ENCODE results near the gene FRMD3.

Gene FRMD3

DNA sequence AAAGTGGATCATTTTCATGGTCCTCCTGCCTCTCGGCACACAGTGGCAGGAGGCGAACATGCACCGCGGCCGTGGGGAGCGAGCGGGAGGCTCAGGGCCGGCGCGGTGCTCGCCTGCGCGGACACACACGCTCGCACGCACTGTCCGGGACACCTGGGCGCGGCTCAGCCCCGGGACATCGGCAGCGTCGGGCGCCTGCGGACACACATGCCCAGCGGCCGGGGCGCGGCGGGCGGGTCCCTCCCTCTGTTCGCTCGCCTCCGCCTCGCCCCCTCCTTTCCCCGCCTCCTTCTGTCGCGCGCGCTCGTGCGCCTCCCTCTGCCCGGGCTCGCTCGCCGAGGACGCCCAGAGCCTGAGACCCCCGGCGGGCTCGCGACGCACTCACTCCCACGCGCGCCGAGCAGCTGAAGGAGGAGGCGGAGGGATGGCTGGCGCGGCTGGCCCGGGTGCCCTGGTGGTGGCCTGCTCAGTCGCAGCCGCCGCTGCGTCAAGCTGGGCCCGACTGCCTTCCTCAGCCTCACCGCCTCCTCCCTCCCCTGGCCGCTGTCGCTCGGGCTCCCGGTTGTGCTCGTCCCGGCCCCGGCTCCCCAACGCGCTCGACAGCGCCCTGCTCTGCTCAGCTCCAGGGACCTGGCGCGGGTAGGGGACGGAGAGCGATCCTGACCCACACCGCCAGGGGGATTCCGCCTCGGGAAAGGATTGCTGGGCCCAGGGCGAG, at the start of gene FRMD3:
FRMD3 (minus strand) TSS at position 230 of the 718 bp plus-strand sequence; CDS start at position 60, 170 bp downstream.
- Mint-ChIP-seq H3K27me3 (peaks cover 47 to 48% of the 10 kb centered on the region in 2 donors), H3K9me3 (no peaks in the 10 kb centered on the region), H3K4me1 (peaks cover 4 to 8% of the 10 kb centered on the region in 2 donors), H3K36me3 (peaks cover 1 to 3% of the 10 kb centered on the region in 2 donors), H3K4me3 (peak within 1 kb of the TSS; percentile 70 to 80), H3K27ac (no peak within 1 kb of the TSS)
- ATAC-seq (replicated peaks) (peak; percentile 76 to 81), DNase-seq (no peak)

DNA sequence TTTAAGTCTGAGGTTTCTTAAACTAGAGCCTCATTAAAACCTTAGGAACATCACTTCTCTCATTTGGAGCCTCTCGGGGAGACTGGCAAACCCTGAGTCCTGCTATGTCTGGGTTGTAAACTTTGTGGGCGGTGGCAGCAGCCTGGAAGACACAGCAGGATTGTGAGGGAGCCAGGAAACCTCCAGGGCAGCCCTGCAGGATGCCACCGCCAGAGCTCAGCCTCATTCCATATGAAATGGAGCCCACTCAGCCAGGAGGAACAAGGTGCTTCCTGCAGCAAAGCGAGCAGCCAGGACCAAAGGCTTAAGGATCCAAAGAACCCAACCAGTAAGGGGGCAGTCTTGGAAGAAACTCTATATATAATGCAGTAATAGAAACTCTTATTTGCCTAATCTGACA, 46.8 kb upstream of the FRMD3 start:
- ATAC-seq (replicated peaks), result no peak
- Mint-ChIP-seq H3K36me3 (peaks cover 9 to 21% of the 10 kb centered on the region in 2 donors), H3K4me1 (peaks cover 0 to 3% of the 10 kb centered on the region in 2 donors)

DNA sequence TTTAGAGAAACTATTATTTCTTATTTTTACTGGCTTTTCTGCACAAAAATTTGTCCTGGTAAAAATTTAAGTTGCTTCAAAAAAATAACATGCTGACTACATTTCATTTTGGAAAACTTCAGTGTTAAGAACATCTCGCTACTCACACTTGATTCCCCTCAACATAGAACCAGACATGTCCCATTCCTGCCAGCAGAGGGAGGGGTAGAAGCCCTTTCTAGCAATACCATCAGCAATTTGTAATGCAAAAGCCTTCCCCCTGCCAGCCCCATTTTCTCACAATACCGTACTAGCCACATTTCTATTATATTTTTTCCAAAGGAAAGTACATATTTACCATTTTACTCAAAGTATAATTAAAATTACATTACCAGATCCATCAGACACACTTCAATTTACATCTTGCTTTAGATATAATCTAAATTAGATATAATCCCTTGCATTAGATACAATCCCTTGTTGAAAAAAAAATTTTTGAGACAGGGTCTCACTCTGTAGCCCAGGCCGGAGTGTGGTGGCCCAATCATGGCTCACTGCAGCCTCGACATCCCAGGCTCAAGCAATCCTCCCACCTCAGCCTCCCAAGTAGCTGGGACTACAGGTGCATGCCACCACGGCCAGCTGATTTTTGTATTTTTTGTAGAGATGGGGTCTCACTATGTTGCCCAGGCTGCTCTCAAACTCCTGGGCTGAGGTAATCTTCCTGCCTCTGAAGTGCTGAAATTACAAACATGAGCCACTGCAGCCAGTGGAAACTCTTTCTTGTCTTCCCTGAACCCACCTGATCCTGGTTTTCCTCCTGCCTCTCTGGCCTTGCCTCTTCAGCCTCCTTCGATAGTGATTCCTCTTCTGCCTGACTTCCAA, 45.2 kb upstream of the FRMD3 start:
- H3K36me3 Mint-ChIP-seq, result peaks cover 16 to 32% of the 10 kb centered on the region in 2 donors
- H3K27ac Mint-ChIP-seq, result peak overlapping the region; percentile 59
- ATAC-seq (replicated peaks) (peak; percentile 69 to 75), DNase-seq (no peak)
- no peaks in the 10 kb centered on the region for H3K27me3 Mint-ChIP-seq
- H3K4me3 Mint-ChIP-seq, result no peak overlapping the region
- H3K9me3 Mint-ChIP-seq, result peaks cover 6 to 8% of the 10 kb centered on the region in 2 donors
- H3K4me1 Mint-ChIP-seq, result peaks cover 0 to 3% of the 10 kb centered on the region in 2 donors

More for the DNA sequence above, 46.8 kb upstream of the FRMD3 start:
- Mint-ChIP-seq H3K27me3 (no peaks in the 10 kb centered on the region), H3K4me3 (no peak overlapping the region), H3K9me3 (peaks cover 0 to 3% of the 10 kb centered on the region in 2 donors), H3K27ac (no peak overlapping the region)
- DNase-seq, result no peak

DNA sequence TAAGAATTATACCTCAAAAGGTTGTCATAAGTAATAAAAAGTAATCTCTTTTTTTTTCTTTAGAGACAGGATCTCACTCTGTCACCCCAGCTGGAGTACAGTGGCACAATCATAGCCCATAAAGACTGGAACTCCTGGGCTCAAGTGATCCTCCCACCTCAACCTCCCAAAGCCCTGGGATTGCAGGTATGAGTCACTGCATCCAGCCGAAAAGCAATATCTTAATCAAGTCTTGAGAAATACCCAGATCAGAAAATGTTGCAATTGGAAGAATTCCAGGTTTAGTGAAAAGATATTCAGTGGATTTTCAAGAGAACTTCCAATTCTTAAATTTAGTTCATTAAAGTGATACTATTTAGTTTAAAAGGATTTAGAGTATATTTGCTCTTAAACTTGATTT, 43.8 kb upstream of the FRMD3 start:
- Mint-ChIP-seq H3K4me3 (no peak overlapping the region), H3K27ac (no peak overlapping the region), H3K36me3 (peaks cover 20 to 42% of the 10 kb centered on the region in 2 donors), H3K9me3 (peaks cover 11 to 13% of the 10 kb centered on the region in 2 donors), H3K4me1 (peaks cover 0 to 3% of the 10 kb centered on the region in 2 donors), H3K27me3 (no peaks in the 10 kb centered on the region)
- ATAC-seq (replicated peaks) (no peak), DNase-seq (no peak)

DNA sequence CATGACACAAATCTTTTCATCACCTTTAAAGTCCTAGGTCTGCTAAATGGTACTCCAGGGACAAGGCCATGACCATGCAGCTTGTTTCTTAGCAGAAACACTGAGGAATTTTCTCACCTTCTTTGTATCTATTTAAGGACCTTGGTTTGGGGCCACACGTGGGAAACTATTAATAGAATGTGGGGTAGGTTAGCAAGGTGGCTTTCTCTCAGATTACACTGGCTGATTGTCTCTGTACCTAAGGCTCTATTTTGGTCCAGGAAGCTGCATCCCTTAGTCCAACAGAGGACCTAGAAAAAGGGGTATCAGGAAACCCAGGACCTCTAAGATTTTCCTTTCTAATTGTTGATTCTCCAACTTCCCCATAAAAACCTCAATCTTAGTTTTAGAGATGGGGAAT, 36.3 kb upstream of the FRMD3 start:
- ATAC-seq (replicated peaks), result no peak
- Mint-ChIP-seq H3K9me3 (peaks cover 10 to 11% of the 10 kb centered on the region in 2 donors), H3K27ac (no peak overlapping the region), H3K27me3 (no peaks in the 10 kb centered on the region), H3K4me3 (no peak overlapping the region), H3K36me3 (peaks cover 10 to 21% of the 10 kb centered on the region in 2 donors), H3K4me1 (peaks cover 0 to under 1% of the 10 kb centered on the region in 2 donors)
- no peak for DNase-seq

DNA sequence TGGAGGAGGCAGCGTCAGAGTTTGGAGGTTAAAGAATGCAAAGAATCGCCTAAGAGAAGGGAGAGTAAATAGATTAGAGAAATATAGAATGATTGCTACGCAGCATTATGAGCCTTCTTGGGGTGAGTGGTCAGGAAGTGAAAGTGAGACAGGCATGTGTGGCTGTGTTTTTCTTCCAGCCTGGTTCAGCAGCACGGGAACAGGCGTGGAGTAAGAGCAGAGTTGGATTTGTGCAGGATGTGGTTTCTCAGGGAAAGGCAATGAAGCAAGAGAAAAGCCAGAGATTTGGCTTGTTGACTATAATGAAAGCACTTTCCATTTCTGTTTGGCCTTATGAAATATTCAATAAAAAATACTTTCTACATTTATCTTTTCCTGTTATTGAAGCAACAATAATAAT, 34.3 kb upstream of the FRMD3 start:
- no peak overlapping the region for H3K27ac Mint-ChIP-seq
- no peak for DNase-seq
- ATAC-seq (replicated peaks), result no peak
- H3K36me3 Mint-ChIP-seq, result peaks cover 4 to 10% of the 10 kb centered on the region in 2 donors
- H3K27me3 Mint-ChIP-seq, result no peaks in the 10 kb centered on the region
- H3K9me3 Mint-ChIP-seq, result peaks cover 3 to 4% of the 10 kb centered on the region in 2 donors
- no peak overlapping the region for H3K4me3 Mint-ChIP-seq
- H3K4me1 Mint-ChIP-seq, result peaks cover 0 to 6% of the 10 kb centered on the region in 2 donors

DNA sequence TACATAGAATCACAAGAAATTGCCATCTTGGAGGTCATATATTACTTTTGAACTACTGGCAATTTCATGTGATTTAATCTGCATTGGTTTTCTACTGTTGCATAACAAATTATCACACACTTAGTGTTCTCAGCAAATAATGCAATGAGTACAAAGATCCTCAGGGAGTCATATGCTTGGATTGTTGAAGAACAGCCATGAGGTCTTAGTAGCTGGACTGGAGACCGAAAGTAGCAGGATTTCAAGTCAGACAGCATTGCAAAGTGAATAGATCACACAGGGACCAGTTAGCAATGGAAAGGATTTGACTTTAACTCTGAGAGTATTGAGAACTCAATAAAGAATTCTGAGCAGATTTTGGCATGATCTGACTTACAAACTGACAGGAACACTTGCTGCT, 32.2 kb upstream of the FRMD3 start:
- Mint-ChIP-seq H3K9me3 (peaks cover 0 to 8% of the 10 kb centered on the region in 2 donors), H3K4me3 (no peak overlapping the region), H3K27me3 (no peaks in the 10 kb centered on the region), H3K36me3 (peaks cover 5 to 7% of the 10 kb centered on the region in 2 donors), H3K4me1 (peaks cover 0 to 6% of the 10 kb centered on the region in 2 donors), H3K27ac (no peak overlapping the region)
- DNase-seq (no peak), ATAC-seq (replicated peaks) (no peak)

DNA sequence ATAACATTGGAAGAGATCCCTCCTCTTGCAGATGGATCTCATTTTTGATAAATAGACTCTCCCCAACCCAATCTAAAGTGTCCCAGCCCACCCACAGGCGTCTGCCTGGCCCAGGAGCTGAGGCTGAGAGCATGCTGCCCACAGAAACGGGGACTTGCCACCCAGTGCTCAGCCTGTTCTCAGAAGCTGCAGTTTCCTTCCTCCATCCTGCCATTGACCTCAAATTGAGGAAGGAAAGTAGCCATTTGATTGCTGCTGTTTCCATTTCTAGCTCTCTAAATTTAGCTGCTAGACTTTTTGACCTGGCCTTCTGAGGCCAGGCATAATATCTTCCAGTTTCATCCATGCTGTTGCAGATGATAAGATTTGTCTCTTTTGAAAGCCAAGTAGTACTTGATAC, 31.1 kb upstream of the FRMD3 start:
- H3K4me1 Mint-ChIP-seq, result peaks cover 0 to 6% of the 10 kb centered on the region in 2 donors
- no peak overlapping the region for H3K27ac Mint-ChIP-seq
- H3K27me3 Mint-ChIP-seq, result no peaks in the 10 kb centered on the region
- H3K36me3 Mint-ChIP-seq, result peaks cover 5 to 7% of the 10 kb centered on the region in 2 donors
- H3K4me3 Mint-ChIP-seq, result no peak overlapping the region
- H3K9me3 Mint-ChIP-seq, result peaks cover 0 to 8% of the 10 kb centered on the region in 2 donors
- ATAC-seq (replicated peaks) (peak; percentile 68 to 77), DNase-seq (no peak)

DNA sequence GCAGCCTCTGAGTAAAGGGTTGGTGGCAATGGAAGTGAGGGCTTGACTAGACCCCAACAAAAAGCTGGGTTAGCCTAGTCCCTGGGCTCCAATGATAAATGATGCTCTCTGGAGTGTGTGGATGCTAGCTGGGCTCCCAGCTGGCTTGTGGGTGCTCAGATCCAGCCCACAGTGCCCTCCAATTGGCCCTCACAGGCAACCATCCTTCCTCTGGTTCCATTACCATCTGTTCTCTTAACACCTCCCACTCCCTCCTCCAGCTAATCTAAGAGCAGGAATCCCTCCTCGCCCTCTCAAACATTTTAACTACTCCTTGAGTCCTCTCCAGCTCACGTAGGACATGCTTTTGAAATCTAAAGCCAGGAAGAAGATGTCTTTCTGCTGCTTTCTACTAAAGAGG, 25.2 kb upstream of the FRMD3 start:
- Mint-ChIP-seq H3K27me3 (no peaks in the 10 kb centered on the region), H3K4me3 (no peak overlapping the region), H3K4me1 (no peaks in the 10 kb centered on the region), H3K27ac (no peak overlapping the region), H3K36me3 (peaks cover 4 to 5% of the 10 kb centered on the region in 2 donors), H3K9me3 (peaks cover 0 to 8% of the 10 kb centered on the region in 2 donors)
- DNase-seq (no peak), ATAC-seq (replicated peaks) (no peak)

DNA sequence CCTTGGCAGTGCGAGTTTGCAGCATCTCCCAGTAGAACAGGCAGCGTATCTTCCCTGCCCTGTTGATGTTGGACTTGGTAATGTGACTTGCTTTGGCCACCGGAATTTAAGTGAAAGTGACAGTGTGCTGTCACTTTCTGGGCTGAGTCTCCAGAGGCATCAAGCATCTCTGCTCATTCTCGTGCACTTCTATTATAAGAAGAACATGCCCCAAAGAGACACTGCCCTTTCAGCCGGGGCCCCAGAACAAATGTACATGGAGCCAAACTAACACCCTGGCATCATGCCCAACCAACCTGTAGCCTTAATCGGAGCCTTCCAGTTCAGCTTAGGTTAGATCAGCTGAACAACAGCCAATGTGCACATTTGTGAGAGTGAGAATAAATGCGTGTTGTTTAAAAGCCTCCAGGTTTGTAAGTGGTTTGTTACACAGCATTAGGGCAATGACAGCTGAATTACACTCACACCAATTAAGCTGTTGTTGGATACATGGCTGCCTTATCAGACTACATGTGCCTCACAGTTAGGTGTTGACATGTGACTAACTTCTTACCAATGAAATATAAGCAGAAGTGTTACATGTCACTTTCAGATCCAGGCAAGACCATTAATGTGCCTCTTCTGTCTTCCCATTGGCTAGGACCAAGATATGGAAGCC, 22.1 kb upstream of the FRMD3 start:
- no peak overlapping the region for H3K4me3 Mint-ChIP-seq
- no peaks in the 10 kb centered on the region for H3K27me3 Mint-ChIP-seq
- H3K27ac Mint-ChIP-seq, result no peak overlapping the region
- DNase-seq (no peak), ATAC-seq (replicated peaks) (no peak)
- peaks cover 0 to 5% of the 10 kb centered on the region in 2 donors for H3K36me3 Mint-ChIP-seq
- H3K4me1 Mint-ChIP-seq, result no peaks in the 10 kb centered on the region
- H3K9me3 Mint-ChIP-seq, result no peaks in the 10 kb centered on the region

DNA sequence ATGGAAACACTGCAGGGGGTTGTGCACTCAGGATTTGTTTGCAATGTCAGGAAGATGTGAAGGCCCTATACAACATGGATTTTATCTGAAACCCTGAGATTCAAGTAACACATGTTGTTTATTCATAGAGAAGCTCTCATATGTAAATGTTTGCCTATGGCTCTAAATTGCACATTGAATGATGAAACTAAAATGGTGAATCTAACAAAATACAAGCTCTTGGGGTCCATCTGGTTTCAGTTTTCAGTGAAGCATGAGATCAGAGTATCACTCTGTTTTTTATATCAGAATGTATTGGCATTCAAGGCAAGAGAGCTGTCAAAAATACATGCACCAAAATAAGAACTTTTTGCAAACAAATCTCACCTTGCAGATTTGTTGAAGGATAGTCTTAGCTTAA, 19.6 kb upstream of the FRMD3 start:
- peaks cover 8 to 13% of the 10 kb centered on the region in 2 donors for H3K9me3 Mint-ChIP-seq
- H3K4me3 Mint-ChIP-seq, result no peak overlapping the region
- peaks cover 9 to 16% of the 10 kb centered on the region in 2 donors for H3K27me3 Mint-ChIP-seq
- no peaks in the 10 kb centered on the region for H3K4me1 Mint-ChIP-seq
- no peak overlapping the region for H3K27ac Mint-ChIP-seq
- no peak for DNase-seq
- ATAC-seq (replicated peaks), result no peak
- peaks cover 12 to 20% of the 10 kb centered on the region in 2 donors for H3K36me3 Mint-ChIP-seq

DNA sequence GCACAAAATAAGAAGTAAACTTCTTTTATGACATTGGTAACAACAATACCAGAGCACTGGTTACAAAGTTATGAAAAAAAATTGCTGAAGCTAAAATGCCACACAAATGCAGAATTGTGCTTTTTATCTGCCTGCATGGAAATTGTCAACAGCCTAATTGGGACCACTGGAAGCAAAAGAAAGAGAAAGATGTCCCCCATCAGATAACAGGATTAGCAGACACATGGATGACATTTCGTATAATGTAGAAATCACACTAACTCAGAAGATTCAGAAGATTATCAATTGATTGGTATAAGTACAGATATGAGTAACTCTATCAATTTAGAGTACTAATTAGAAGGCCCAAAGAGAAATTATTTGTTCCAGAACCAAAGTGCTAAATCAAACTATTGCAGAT, 19.1 kb upstream of the FRMD3 start:
- Mint-ChIP-seq H3K27me3 (peaks cover 9 to 16% of the 10 kb centered on the region in 2 donors), H3K4me1 (no peaks in the 10 kb centered on the region), H3K27ac (no peak overlapping the region), H3K4me3 (no peak overlapping the region), H3K9me3 (peaks cover 10 to 13% of the 10 kb centered on the region in 2 donors), H3K36me3 (peaks cover 12 to 20% of the 10 kb centered on the region in 2 donors)
- DNase-seq (no peak), ATAC-seq (replicated peaks) (no peak)

DNA sequence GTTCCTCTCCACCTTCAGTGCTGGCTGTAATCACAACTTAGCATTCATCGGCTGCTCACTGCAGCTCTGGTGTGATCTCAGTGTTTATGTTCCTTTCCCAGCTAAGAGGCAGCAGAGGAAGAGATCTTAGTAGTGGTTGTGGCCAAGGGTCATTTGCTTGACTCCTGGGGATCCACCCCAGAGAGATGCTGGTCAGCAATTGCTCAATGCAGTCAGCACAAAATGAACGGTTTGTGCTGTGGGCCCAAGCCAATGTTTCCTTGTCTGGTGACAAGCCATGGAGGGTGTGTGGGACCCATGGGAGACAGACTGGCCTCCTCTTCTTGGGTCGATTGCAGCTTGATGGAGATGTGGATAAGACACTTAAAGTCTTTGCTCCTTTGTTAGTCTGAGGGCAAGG, 16.1 kb upstream of the FRMD3 start:
- no peaks in the 10 kb centered on the region for H3K4me1 Mint-ChIP-seq
- H3K27me3 Mint-ChIP-seq, result peaks cover 9 to 16% of the 10 kb centered on the region in 2 donors
- ATAC-seq (replicated peaks) (no peak), DNase-seq (no peak)
- no peak overlapping the region for H3K27ac Mint-ChIP-seq
- peaks cover 14 to 20% of the 10 kb centered on the region in 2 donors for H3K36me3 Mint-ChIP-seq
- H3K4me3 Mint-ChIP-seq, result no peak overlapping the region
- peaks cover 23 to 27% of the 10 kb centered on the region in 2 donors for H3K9me3 Mint-ChIP-seq

All from stimulated activated naive B cell treated with anti-CD40 and anti-IgM and Interleukin-4, amounts not matched to agents 10 μg/mL and 1 μg/mL and 100 μg/mL, for 72 hours (primary cell).